IMR-90 (cell line): ENCODE data around the gene SLF1. TPM values are rescaled to one million over a fixed set of nuclear protein-coding genes. Genes with fewer than 3 reads are reported as not detected.

Experiments
- ATAC-seq: fragments of 200-7000 bp; cut with Tn5 transposase; 2 replicates; pipeline ENCODE4 v1.9.1; 2020; ENCODE audit warnings: low read depth, mild to moderate bottlenecking, moderate library complexity
- BruUV-seq: library from RNA; stranded (reverse); fragments of 400-500 nt; replicated peaks from 2 replicates; lab custom pipeline; 2021; lab: Mats Ljungman, UMichigan
- CTCF ChIA-PET: fragments of 300-600 bp; formaldehyde crosslinking; extraction: SDS; loops from one replicate; lab custom pipeline; 2021; ENCODE audit warnings: antibody characterized with exemption; lab: Yijun Ruan, JAX
- POLR2A ChIA-PET: fragments of 300-600 bp; sonication (Branson Sonifier 250); formaldehyde crosslinking; loops from one replicate; lab custom pipeline; 2022; ENCODE audit warnings: antibody characterized with exemption; ENCODE audit not compliant: unreplicated experiment; lab: Charles Lee
- DNase-seq: peaks from one replicate; pipeline ENCODE4 v3.0.0; 2013
- H2AFZ ChIP-seq: replicated peaks from 2 replicates; pipeline ENCODE3; 2013; ENCODE audit warnings: low read length, mild to moderate bottlenecking; ENCODE audit not compliant: poor library complexity
- H2AK5ac ChIP-seq: 2 replicates; pipeline ENCODE4 v1.6.1; 2013; ENCODE audit warnings: low read depth, low read length, inconsistent platforms
- H2AK9ac ChIP-seq: replicated peaks from 2 replicates; pipeline ENCODE3; 2013; ENCODE audit warnings: mild to moderate bottlenecking, low read depth, low read length, moderate library complexity; ENCODE audit not compliant: poor library complexity
- H2BK120ac ChIP-seq: 2 replicates; pipeline ENCODE4 v1.6.1; 2013; ENCODE audit warnings: low read depth, low read length, inconsistent platforms
- H2BK15ac ChIP-seq: 3 replicates; pipeline ENCODE4 v1.6.1; 2013; ENCODE audit warnings: low read depth, low read length, inconsistent platforms
- H2BK20ac ChIP-seq: 2 replicates; pipeline ENCODE4 v1.6.1; 2013; ENCODE audit warnings: low read depth, mild to moderate bottlenecking, inconsistent platforms, low read length, moderate library complexity
- H2BK5ac ChIP-seq: 2 replicates; pipeline ENCODE4 v1.6.1; 2013; ENCODE audit warnings: mild to moderate bottlenecking, low read depth, low read length, inconsistent platforms; ENCODE audit not compliant: poor library complexity, severe bottlenecking
- H3K14ac ChIP-seq: replicated peaks from 2 replicates; pipeline ENCODE4 v1.6.1; 2013; ENCODE audit warnings: low read depth, low read length, inconsistent platforms
- H3K18ac ChIP-seq: 2 replicates; pipeline ENCODE4 v1.6.1; 2013; ENCODE audit warnings: low read depth, low read length, control low read depth
- H3K23ac ChIP-seq: 2 replicates; pipeline ENCODE4 v1.6.1; 2013; ENCODE audit warnings: low read depth, low read length, inconsistent platforms
- H3K27ac ChIP-seq: 2 replicates; pipeline ENCODE4 v1.5.1; 2013; ENCODE audit warnings: mild to moderate bottlenecking, control low read depth, low read length; ENCODE audit not compliant: insufficient read depth
- H3K27me3 ChIP-seq: 2 replicates; pipeline ENCODE4 v1.6.1; 2013; ENCODE audit warnings: low read length; ENCODE audit not compliant: control insufficient read depth, insufficient read depth
- H3K36me3 ChIP-seq: 2 replicates; pipeline ENCODE4 v1.6.1; 2013; ENCODE audit warnings: low read length, mixed read lengths; ENCODE audit not compliant: control insufficient read depth, insufficient read depth
- H3K4ac ChIP-seq: 2 replicates; pipeline ENCODE4 v1.6.1; 2013; ENCODE audit warnings: low read depth, low read length, inconsistent platforms
- H3K4me1 ChIP-seq: 2 replicates; pipeline ENCODE4 v1.6.1; 2013; ENCODE audit warnings: low read length, mixed read lengths; ENCODE audit not compliant: control insufficient read depth, insufficient read depth
- H3K4me2 ChIP-seq: 2 replicates; pipeline ENCODE4 v1.6.1; 2013; ENCODE audit warnings: low read depth, mild to moderate bottlenecking, control low read depth, low read length, moderate library complexity
- H3K4me3 ChIP-seq: 2 replicates; pipeline ENCODE4 v1.5.1; 2013; ENCODE audit warnings: low read depth, mild to moderate bottlenecking, control low read depth, low read length, moderate library complexity; ENCODE audit not compliant: insufficient read depth
- H3K56ac ChIP-seq: 2 replicates; pipeline ENCODE4 v1.6.1; 2013; ENCODE audit warnings: low read length, inconsistent platforms; ENCODE audit not compliant: insufficient read depth; ENCODE audit errors: extremely low read depth
- H3K79me1 ChIP-seq, 2 experiments: 2 replicates each; pipeline ENCODE4 v1.6.1; 2013; ENCODE audit warnings: low read length in 2 of 2, inconsistent platforms in 1 of 2, low read depth in 1 of 2
- H3K9ac ChIP-seq: 2 replicates; pipeline ENCODE4 v1.6.1; 2013; ENCODE audit warnings: low read depth, low read length, control low read depth
- H3K9me1 ChIP-seq: 2 replicates; pipeline ENCODE4 v1.6.1; 2013; ENCODE audit warnings: low read length, inconsistent platforms; ENCODE audit not compliant: insufficient read depth
- H3K9me3 ChIP-seq: 2 replicates; pipeline ENCODE4 v1.6.1; 2013; ENCODE audit warnings: low read length; ENCODE audit not compliant: control insufficient read depth, insufficient read depth
- H4K20me1 ChIP-seq: 2 replicates; pipeline ENCODE4 v1.6.1; 2013; ENCODE audit warnings: low read length, inconsistent platforms; ENCODE audit not compliant: insufficient read depth
- H4K5ac ChIP-seq: 2 replicates; pipeline ENCODE4 v1.6.1; 2013; ENCODE audit warnings: mild to moderate bottlenecking, low read depth, low read length, control low read depth
- H4K8ac ChIP-seq, 2 experiments: 2 replicates each; pipeline ENCODE4 v1.6.1; 2013; ENCODE audit warnings: low read depth in 2 of 2, low read length in 2 of 2, control low read depth in 1 of 2, inconsistent platforms in 1 of 2
- H4K91ac ChIP-seq: 2 replicates; pipeline ENCODE4 v1.6.1; 2013; ENCODE audit warnings: low read depth, low read length, inconsistent platforms; ENCODE audit not compliant: insufficient read depth
- CEBPB ChIP-seq: IDR thresholded peaks from 2 replicates; pipeline ENCODE4 v1.6.1; 2012; ENCODE audit warnings: low read depth, low read length, improper control_type of control experiment
- CHD1 ChIP-seq: IDR thresholded peaks from 2 replicates; pipeline ENCODE4 v1.6.1; 2012; ENCODE audit warnings: low read depth, low read length, improper control_type of control experiment
- MAZ ChIP-seq: IDR thresholded peaks from 2 replicates; pipeline ENCODE4 v1.6.1; 2012; ENCODE audit warnings: low read depth, mild to moderate bottlenecking, low read length, improper control_type of control experiment, moderate library complexity, borderline replicate concordance
- POLR2A ChIP-seq: IDR thresholded peaks from 2 replicates; pipeline ENCODE4 v1.6.1; 2012; ENCODE audit warnings: mild to moderate bottlenecking, low read depth, low read length
- RCOR1 ChIP-seq: IDR thresholded peaks from 2 replicates; pipeline ENCODE4 v1.6.1; 2012; ENCODE audit warnings: mild to moderate bottlenecking, low read length, improper control_type of control experiment; ENCODE audit not compliant: insufficient replicate concordance
- RFX5 ChIP-seq: IDR thresholded peaks from 2 replicates; pipeline ENCODE4 v1.8.0; 2012; ENCODE audit warnings: low read depth, mild to moderate bottlenecking, low read length, moderate library complexity
- WGBS, 2 experiments: methylation state at CpG; one replicate each; pipeline versions ENCODE4 v1.1.5 to v1.1.7; 2013; ENCODE audit warnings: missing lambda C conversion rate in 2 of 2; ENCODE audit not compliant: insufficient read length in 1 of 2; ENCODE audit errors: extremely low coverage in 2 of 2; 5-methylcytosine and 5-hydroxymethylcytosine counted together
- dilution Hi-C: fragments of 300-500 bp; cut with HindIII; formaldehyde crosslinking; loops from one replicate; pipeline ENCODE4 v1.14.3; 2018; ENCODE audit warnings: low sequenced_read_pairs; ENCODE audit not compliant: unreplicated experiment
- in situ Hi-C: fragments of 300-500 bp; cut with MboI; formaldehyde crosslinking; loops from 3 replicates; pipeline ENCODE4 v1.14.3; 2019; ENCODE audit warnings: low sequenced_read_pairs, inconsistent platforms, mixed read lengths
- intact Hi-C: fragments of 100-400 bp; cut with micrococcal nuclease; formaldehyde crosslinking; loops from 2 replicates; pipeline ENCODE4 v1.10.0; 2022
- polyA plus RNA-seq, 3 experiments: library from polyadenylated mRNA; depleted of rRNA; stranded (reverse); fragments of >200 nt; gene quantifications; 2 replicates each; pipeline ENCODE4 v1.2.3, GENCODE V29; 2012; ENCODE audit warnings: low replicate concordance in 1 of 3
- total RNA-seq: library from RNA; depleted of rRNA; stranded (reverse); fragments of >200 nt; gene quantifications from 2 replicates; pipeline ENCODE4 v1.2.3, GENCODE V29; 2012
- TF ChIP-seq, protein P1 (sequence below): conservative IDR thresholded peaks from 2 replicates; pipeline ENCODE4 v1.5.1; 2012; ENCODE audit warnings: mild to moderate bottlenecking, low read depth, low read length, improper control_type of control experiment

SLF1 gene
- total and polyA plus RNA-seq, 2 of the 4 experiments (the other 2 are of a cell fraction), result 1.9 to 3.4 TPM

DNA sequence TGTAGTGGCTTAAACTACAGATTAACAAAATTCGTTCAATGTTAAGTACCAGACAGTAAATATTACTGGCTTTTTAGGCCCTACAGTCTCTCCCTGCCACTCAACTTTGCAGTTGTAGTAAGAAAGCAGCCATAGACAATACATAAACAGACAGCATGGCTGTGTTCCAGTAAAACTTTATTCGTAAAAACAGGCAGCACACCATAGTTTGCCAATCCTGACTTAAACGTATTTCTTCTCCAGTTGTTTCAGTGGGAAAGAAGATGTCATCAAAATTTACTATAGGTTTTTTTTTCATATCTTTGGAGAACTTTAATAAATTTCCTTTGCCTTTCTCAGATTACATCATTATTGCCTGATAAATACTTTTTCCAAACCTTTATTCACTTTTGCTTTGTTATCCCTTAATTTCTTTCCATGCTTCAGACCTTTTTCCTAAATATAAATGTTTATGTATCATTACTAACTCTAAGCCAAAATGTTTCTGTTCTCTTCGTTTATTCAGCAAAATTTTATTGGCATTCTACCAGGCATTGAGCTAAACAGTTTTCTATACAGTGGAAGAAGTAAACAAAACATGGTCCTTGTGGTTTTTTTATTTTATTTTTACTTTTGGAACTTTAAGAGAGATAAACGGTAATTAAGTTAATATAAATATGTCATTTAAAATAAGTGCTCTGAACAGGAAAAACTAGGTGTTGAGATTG, 64.5 kb downstream of the SLF1 start:
- H3K4me1 ChIP-seq, result no peaks in the 10 kb centered on the region; the same call in 1 of the 2 replicates
- CTCF ChIA-PET, result no interaction called here
- H4K91ac ChIP-seq, result no peak overlapping the region
- ATAC-seq (no peak), DNase-seq (no peak)
- H3K9ac ChIP-seq, result no peak overlapping the region
- BruUV-seq, result no TSS peak
- H3K79me1 ChIP-seq, result no peaks in the 10 kb centered on the region
- no peaks in the 10 kb centered on the region for H3K27me3 ChIP-seq
- no peak overlapping the region for H2BK120ac ChIP-seq
- POLR2A ChIA-PET, result no interaction called here
- no peak overlapping the region for H3K4me3 ChIP-seq
- no peak overlapping the region; a peak in 1 of 4 replicates for H4K8ac ChIP-seq
- no peak overlapping the region for H3K27ac ChIP-seq
- intact Hi-C loops (no loop called here), dilution Hi-C loops (no loop called here), in situ Hi-C loops (no loop called here)
- no peak overlapping the region for H3K23ac ChIP-seq
- no peaks in the 10 kb centered on the region for H4K20me1 ChIP-seq
- no peak overlapping the region for H2AK5ac ChIP-seq
- H2BK5ac ChIP-seq, result no peak overlapping the region
- H2AFZ ChIP-seq, result no peak overlapping the region
- peaks cover 2% of the 10 kb centered on the region; the same call in 1 of the 2 replicates for H3K36me3 ChIP-seq
- H3K18ac ChIP-seq, result no peak overlapping the region
- no peak overlapping the region for H2BK15ac ChIP-seq
- no peak overlapping the region for H2BK20ac ChIP-seq
- H4K5ac ChIP-seq, result no peak overlapping the region
- WGBS, 2 experiments, result no CpG with 5 or more reads among the region's 5 CpGs
- no peaks in the 10 kb centered on the region for H3K9me3 ChIP-seq
- no peak overlapping the region for H3K4ac ChIP-seq
- TF ChIP-seq RCOR1 (no peak), CHD1 (no peak), RFX5 (no peak), MAZ (no peak), CEBPB (no peak), POLR2A (no peak)
- TF ChIP-seq, protein P1, sequence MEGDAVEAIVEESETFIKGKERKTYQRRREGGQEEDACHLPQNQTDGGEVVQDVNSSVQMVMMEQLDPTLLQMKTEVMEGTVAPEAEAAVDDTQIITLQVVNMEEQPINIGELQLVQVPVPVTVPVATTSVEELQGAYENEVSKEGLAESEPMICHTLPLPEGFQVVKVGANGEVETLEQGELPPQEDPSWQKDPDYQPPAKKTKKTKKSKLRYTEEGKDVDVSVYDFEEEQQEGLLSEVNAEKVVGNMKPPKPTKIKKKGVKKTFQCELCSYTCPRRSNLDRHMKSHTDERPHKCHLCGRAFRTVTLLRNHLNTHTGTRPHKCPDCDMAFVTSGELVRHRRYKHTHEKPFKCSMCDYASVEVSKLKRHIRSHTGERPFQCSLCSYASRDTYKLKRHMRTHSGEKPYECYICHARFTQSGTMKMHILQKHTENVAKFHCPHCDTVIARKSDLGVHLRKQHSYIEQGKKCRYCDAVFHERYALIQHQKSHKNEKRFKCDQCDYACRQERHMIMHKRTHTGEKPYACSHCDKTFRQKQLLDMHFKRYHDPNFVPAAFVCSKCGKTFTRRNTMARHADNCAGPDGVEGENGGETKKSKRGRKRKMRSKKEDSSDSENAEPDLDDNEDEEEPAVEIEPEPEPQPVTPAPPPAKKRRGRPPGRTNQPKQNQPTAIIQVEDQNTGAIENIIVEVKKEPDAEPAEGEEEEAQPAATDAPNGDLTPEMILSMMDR, result no peak
- no peak overlapping the region for H3K14ac ChIP-seq
- no peak overlapping the region for H3K56ac ChIP-seq
- no peak overlapping the region for H2AK9ac ChIP-seq
- no peaks in the 10 kb centered on the region for H3K9me1 ChIP-seq
- H3K4me2 ChIP-seq, result no peak overlapping the region; the same call in 1 of the 2 replicates
